ENCODE data around the gene NHSL2. TPM values are rescaled to one million over a fixed set of nuclear protein-coding genes. Genes with fewer than 3 reads are reported as not detected.

The NHSL2 gene
- total RNA-seq, 1 experiment from 2014 or later = 0.07 TPM

DNA sequence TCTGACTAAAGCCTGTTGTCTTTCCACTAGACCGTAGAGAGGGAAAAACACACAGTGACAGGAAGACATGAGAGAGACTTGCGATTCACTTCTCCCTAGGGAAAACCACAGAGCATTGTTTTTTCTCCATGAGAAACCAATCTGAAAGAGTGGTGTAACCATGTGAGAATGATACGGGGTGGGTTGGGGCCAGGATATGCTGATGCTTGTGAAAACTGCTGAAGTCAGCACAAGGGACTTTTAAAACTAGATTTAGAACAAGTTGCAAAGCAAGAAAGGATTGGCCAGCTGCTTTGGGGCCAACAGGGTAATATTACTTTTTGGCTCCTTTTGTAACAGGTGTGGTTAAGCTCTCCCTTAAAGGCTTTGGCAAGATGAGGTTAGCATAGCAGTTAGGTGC lies 66.1 kb downstream of the NHSL2 start:
- H3K9ac ChIP-seq (ENCODE audit: low read length) = no peak overlapping the region
- H3K27ac ChIP-seq (ENCODE audit: low read length) = no peak overlapping the region
- H2AFZ ChIP-seq (ENCODE audit: low read length) = no peak overlapping the region
- BruUV-seq (replicated peaks) = no TSS peak
- TF ChIP-seq EZH2phosphoT487 (IDR thresholded peaks at IDR 0.05; ENCODE audit: borderline replicate concordance, low read length) (no peak), EZH2 (IDR thresholded peaks at IDR 0.05; ENCODE audit: low read length, unreplicated experiment) (no peak)
- TF ChIP-seq, protein P1, sequence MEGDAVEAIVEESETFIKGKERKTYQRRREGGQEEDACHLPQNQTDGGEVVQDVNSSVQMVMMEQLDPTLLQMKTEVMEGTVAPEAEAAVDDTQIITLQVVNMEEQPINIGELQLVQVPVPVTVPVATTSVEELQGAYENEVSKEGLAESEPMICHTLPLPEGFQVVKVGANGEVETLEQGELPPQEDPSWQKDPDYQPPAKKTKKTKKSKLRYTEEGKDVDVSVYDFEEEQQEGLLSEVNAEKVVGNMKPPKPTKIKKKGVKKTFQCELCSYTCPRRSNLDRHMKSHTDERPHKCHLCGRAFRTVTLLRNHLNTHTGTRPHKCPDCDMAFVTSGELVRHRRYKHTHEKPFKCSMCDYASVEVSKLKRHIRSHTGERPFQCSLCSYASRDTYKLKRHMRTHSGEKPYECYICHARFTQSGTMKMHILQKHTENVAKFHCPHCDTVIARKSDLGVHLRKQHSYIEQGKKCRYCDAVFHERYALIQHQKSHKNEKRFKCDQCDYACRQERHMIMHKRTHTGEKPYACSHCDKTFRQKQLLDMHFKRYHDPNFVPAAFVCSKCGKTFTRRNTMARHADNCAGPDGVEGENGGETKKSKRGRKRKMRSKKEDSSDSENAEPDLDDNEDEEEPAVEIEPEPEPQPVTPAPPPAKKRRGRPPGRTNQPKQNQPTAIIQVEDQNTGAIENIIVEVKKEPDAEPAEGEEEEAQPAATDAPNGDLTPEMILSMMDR (conservative IDR thresholded peaks at IDR 0.05; ENCODE audit: low read depth, low read length) = no peak
- no peak overlapping the region for H3K4me2 ChIP-seq (ENCODE audit: low read length)
- ChIA-PET CTCF (no interaction called here), POLR2A (ENCODE audit: unreplicated experiment) (no interaction called here)
- H3K9me3 ChIP-seq (ENCODE audit: low read length) = no peaks in the 10 kb centered on the region
- H3K4me3 ChIP-seq (ENCODE audit: low read length) = no peak overlapping the region
- intact Hi-C loops (cut with micrococcal nuclease) = no loop called here
- no peaks in the 10 kb centered on the region for H3K9me2 ChIP-seq (replicated peaks; ENCODE audit: low read length)
- H3F3A ChIP-seq (ENCODE audit: low read length, unreplicated experiment) = no peaks in the 10 kb centered on the region
- no peak for DNase-seq
- no peaks in the 10 kb centered on the region for H3K27me3 ChIP-seq (ENCODE audit: low read length)
- H3K36me3 ChIP-seq (ENCODE audit: low read depth, low read length) = no peaks in the 10 kb centered on the region
- no peaks in the 10 kb centered on the region for H3K79me2 ChIP-seq (ENCODE audit: low read length)
- ATAC-seq = no peak
- H4K20me1 ChIP-seq (ENCODE audit: low read length) = no peaks in the 10 kb centered on the region
- H3K4me1 ChIP-seq (ENCODE audit: insufficient read depth, low read length) = no peaks in the 10 kb centered on the region

DNA sequence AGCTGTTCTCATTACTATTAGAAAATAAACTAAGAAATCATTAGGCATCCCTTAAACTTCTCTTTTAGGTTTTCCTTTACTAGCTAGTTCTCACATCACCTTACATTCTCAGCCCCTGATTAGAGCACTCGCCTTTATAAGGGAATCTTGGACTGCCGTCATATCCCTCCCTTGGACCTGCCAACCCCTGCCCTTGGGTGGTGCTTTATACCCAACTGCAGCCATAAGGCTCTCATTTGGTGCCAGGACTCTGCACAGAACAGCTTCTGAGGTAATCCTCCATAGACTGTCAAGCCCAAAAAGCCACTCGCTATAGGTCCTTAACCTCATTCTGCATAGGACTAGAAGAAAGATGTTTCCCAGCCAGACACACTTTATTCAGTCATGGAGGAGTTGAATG lies 67.5 kb downstream of the NHSL2 start:
- Histone ChIP-seq H3F3A (ENCODE audit: low read length, unreplicated experiment) (no peaks in the 10 kb centered on the region), H3K9ac (ENCODE audit: low read length) (no peak overlapping the region), H4K20me1 (ENCODE audit: low read length) (no peaks in the 10 kb centered on the region), H3K79me2 (ENCODE audit: low read length) (no peaks in the 10 kb centered on the region), H3K4me1 (ENCODE audit: insufficient read depth, low read length) (no peaks in the 10 kb centered on the region), H3K27ac (ENCODE audit: low read length) (no peak overlapping the region), H2AFZ (ENCODE audit: low read length) (no peak overlapping the region), H3K4me3 (ENCODE audit: low read length) (no peak overlapping the region), H3K4me2 (ENCODE audit: low read length) (no peak overlapping the region), H3K9me3 (ENCODE audit: low read length) (no peaks in the 10 kb centered on the region), H3K27me3 (ENCODE audit: low read length) (no peaks in the 10 kb centered on the region), H3K9me2 (replicated peaks; ENCODE audit: low read length) (no peaks in the 10 kb centered on the region), H3K36me3 (ENCODE audit: low read depth, low read length) (no peaks in the 10 kb centered on the region)
- no peak for DNase-seq
- ATAC-seq = no peak
- intact Hi-C loops (cut with micrococcal nuclease) = no loop called here
- ChIA-PET POLR2A (ENCODE audit: unreplicated experiment) (no interaction called here), CTCF (no interaction called here)
- no peak for TF ChIP-seq EZH2 (IDR thresholded peaks at IDR 0.05; ENCODE audit: low read length, unreplicated experiment)
- TF ChIP-seq, protein P1 (conservative IDR thresholded peaks at IDR 0.05; ENCODE audit: low read depth, low read length) = no peak
- no peak for TF ChIP-seq EZH2phosphoT487 (IDR thresholded peaks at IDR 0.05; ENCODE audit: borderline replicate concordance, low read length)
- BruUV-seq (replicated peaks) = no TSS peak

DNA sequence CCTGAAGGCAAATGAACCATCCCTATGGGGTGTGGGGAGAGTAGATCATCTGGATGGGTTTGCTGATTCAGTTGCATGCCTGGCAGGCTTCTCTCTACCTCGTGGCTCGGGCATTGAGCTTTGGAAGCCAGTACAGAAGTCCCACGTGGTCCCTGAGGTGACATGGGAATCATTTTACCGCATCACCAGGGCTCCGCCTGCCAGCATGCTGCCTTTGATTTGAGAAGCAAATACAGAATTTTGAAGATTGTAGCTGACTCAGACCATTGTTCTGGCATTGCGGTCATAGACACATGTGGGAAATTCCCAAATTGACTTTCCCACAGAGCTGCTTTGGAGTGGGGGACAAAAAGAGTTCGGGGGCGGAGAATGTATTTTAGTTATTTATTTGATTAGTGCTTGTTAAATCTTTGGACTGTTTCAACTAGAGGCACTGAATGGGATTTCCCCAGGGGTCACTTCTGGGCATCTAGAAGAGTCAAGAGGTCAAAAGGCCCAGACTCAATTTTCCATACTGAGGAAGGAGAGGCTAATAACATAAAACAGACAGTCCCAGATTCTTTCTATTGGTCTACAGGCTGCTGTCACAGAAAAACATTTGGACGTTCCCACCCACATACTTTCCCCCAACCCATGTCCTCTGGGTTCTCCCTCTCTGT lies 79.3 kb downstream of the NHSL2 start:
- Histone ChIP-seq H3K9ac (ENCODE audit: low read length) (peak overlapping the region; percentile 32; the same call in 1 of the 2 replicates), H3K9me2 (replicated peaks; ENCODE audit: low read length) (no peaks in the 10 kb centered on the region), H3K27me3 (ENCODE audit: low read length) (no peaks in the 10 kb centered on the region), H3K36me3 (ENCODE audit: low read depth, low read length) (no peaks in the 10 kb centered on the region), H3K4me1 (ENCODE audit: insufficient read depth, low read length) (peaks cover 13% of the 10 kb centered on the region; the same call in 1 of the 2 replicates), H3K79me2 (ENCODE audit: low read length) (no peaks in the 10 kb centered on the region), H4K20me1 (ENCODE audit: low read length) (no peaks in the 10 kb centered on the region), H3K4me2 (ENCODE audit: low read length) (no peak overlapping the region), H2AFZ (ENCODE audit: low read length) (no peak overlapping the region), H3K27ac (ENCODE audit: low read length) (peak overlapping the region; percentile 47), H3F3A (ENCODE audit: low read length, unreplicated experiment) (no peaks in the 10 kb centered on the region), H3K4me3 (ENCODE audit: low read length) (no peak overlapping the region), H3K9me3 (ENCODE audit: low read length) (0 out of 2 replicates have a peak, but pooled peaks cover 4% of the 10 kb centered on the region)
- ATAC-seq (no peak), DNase-seq (peak; percentile 34)
- TF ChIP-seq, protein P1 (conservative IDR thresholded peaks at IDR 0.05; ENCODE audit: low read depth, low read length) = no peak
- no peak for TF ChIP-seq EZH2 (IDR thresholded peaks at IDR 0.05; ENCODE audit: low read length, unreplicated experiment)
- no peak for TF ChIP-seq EZH2phosphoT487 (IDR thresholded peaks at IDR 0.05; ENCODE audit: borderline replicate concordance, low read length)
- ChIA-PET CTCF (no interaction called here), POLR2A (ENCODE audit: unreplicated experiment) (no interaction called here)
- BruUV-seq (replicated peaks) = no TSS peak
- intact Hi-C loops (cut with micrococcal nuclease) = no loop called here
